Activated effector memory CD4-positive, alpha-beta T cell treated with anti-CD3 and anti-CD28 coated beads, Interleukin-2, amount 50 U/mL, for 16 hours (primary cell): ENCODE measurements around the gene HMX1.

Source experiments
- DNase-seq: peaks from one replicate; pipeline ENCODE4 v3.0.0-alpha.2; 2020

HMX1 gene

DNA sequence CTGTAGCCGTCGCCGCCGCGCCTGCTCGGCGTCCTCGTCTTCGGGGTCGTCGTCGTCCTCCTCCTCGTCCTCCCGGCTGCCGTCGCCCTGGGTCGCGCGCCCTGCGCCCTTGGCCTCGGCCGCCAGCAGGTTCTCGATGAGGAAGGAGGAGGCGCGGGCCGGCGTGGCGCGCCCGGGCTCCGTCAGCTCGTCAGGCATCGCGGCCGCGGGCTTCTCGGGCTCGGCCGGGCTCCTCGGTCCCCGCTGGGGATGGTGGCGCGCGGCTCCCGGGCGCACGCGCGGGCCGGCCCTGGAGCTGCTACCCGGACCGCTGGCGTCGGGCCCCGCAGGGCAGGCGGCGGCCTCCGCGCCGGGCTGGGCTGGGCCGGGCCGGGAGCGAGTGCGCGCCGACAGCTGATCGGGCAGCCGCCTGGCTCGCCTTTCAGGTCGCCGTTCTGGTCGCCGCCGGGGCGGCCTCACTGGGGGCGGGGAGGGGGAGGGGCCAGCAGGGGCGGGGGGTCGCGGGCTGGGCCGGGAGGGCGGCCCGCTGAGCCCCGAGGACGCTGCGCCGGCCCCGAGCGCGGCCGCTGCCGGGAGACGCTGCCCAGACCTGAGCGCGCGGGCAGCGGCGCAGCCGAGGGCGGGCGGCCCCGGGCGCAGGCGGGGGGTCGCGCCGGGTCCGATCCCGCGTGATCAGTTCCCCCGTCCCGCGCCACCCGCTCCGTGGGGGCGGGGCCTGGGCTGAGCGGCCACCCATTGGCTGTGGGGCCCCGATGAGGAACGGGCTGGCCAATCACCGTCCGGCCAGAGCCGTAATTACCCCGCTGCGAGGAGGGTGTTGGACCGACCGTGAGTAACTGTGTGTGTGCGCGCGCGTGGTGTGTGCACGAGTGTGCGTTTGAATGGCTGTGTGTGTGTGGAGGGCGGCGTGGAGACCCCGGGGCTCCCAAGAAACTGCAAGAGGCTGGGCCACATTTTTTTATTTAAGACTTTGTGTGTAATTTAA, at the start of gene HMX1:
Gene HMX1 (minus strand): TSS at position 423 of the 985 bp plus-strand sequence. CDS start 225 bp downstream, at position 198.
- DNase-seq, result no peak

DNA sequence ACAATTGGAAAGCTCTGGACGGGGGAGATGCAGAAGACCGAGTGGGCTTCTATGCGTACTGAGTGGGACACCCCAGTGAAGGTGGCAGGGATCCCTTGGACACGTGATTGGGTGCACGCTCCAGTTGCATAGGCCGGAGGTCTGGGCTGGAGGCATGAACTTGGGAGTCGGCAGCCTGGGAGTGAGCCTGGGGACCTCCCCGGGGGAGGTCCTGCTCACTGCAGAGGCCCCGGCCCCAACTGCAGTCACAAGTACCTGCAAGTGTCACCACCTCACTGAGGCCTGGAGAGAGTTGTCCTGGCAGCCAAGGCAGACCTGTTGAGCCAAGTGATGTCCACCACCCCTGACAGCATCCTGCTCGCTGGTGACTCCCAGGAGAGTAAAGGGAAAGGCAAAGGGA, 49.3 kb upstream of the HMX1 start:
- peak; percentile 54 for DNase-seq

GRCh38 chr4:8920289-8920965, 48.8 kb upstream of the HMX1 start:
- DNase-seq, result peak; percentile 39

DNA sequence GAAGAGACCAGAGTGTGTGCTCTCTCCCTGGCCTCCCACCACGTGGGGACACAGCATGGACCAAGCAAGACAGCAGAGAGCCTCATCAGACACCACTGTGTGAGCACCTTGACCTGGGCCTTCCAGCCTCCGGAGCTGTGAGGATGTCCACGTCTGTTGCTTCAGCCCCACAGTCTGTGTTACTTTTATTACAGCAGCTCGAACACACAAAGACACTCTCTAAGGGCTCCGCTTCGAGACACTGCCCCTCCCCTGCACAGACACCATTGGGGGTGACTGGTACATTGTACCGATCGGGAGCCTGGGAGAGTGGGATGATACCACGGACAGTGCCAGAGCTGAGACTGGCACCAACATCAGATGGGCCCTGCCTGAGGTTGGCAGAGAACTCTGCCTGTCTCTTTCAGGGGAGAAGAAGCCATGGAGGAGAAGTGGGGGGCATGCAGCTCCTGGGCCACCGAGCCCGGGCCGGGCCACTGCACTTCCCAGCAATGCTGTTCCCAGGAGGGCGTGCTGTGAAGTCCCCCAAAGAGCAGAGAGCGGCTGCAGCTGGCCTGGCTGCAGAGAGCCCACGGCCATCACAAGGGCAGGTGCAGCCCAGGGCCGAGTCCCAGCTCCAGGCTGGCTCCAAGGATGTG, 48.1 kb upstream of the HMX1 start:
- DNase-seq, result peak; percentile 41

GRCh38 chr4:8917868-8918783, 46.5 kb upstream of the HMX1 start:
- DNase-seq, result peak; percentile 88

GRCh38 chr4:8917321-8917811, 45.7 kb upstream of the HMX1 start:
- peak; percentile 55 for DNase-seq

DNA sequence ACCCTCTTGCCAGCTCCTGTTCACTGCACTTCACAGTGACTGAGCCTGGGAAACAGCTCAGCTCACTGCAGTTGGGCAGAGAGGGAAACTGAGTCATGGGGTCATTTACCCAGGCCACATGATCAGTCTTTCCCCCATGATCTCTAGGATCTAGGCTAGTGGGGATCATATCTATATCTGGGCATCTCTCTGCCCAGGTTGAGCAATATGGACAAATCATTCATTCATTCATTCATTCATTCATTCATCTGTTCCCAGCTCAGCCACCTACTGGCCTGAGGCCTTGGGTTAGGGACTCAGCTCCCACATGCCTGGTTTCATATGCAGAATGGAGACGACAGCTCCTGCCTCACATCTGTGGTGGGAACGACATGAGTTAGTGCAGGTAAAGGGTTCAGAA, 45.3 kb upstream of the HMX1 start:
- no peak for DNase-seq

DNA sequence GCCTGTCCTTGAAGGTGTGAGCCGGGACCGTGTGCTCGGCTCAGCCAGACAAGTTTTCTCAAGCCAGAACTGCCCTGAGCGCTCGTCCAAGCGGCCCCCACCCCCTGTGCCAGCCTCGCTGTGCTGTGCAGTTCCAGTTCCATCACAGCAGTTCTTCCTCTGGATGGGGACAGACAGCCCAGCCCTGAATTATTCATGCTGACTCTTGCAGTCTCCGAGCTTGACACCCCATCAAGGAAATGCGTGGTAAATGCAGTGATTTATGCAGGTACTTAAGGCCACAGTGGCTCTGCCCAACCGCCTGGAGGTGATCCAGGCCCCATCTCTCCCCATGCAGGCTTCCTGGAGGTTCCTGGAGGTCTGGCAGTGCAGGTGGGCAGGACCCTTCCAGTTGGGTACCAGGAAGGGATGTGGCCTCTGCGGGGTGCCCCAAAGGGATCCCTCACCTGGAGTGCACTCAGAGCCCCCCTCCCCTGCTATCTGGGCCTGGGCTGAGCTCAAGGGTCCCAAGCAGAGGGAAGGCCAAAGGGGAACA, 44.8 kb upstream of the HMX1 start:
- peak; percentile 54 for DNase-seq

DNA sequence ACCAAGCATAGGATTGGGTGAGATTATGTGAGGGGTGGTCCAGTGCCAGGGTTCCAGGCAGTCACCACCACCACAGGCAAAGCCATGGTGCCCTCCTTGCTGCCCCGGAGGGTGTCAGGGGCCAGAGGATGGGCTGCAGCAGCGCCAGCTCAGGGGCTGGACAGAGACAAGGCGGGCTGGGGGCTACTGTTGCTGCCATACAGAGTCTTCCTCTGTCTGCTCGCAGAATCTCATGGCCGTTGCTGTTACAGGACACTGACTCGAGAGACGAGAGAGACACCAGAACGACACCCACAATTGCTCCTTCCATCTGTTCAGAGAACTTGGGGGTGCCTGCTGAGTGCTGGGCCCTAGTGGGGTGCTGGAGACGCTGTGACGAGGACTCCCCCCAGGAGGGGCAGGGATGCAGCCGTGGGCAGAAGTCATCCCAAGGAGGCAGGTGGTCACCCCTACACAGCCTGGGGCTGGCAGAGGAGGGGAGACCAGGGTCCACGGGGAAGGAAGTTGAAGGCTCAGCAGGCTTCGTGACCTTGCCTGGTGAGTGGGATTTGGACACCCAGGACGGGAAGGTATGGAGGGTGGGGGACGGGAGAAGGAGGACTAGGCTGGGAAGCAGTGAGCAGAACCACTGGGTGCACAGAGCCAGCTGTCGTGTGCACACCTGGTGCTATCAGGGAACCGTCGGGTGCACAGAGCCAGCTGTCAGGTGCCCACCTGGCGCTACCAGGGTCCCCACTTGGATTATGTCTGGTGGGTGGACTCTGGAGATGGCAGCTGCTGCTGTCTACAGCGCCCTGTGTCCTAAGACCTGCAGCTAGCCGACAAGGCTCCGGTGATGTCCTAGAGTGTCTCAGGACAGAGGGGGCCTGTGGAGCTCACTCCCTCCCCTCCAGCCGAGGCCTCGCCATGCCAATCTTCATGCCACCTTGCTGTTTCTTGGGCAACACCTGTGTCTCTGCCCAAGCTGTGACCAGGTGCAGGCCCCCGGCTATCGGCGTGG, 43.9 kb upstream of the HMX1 start:
- peak; percentile 51 for DNase-seq

DNA sequence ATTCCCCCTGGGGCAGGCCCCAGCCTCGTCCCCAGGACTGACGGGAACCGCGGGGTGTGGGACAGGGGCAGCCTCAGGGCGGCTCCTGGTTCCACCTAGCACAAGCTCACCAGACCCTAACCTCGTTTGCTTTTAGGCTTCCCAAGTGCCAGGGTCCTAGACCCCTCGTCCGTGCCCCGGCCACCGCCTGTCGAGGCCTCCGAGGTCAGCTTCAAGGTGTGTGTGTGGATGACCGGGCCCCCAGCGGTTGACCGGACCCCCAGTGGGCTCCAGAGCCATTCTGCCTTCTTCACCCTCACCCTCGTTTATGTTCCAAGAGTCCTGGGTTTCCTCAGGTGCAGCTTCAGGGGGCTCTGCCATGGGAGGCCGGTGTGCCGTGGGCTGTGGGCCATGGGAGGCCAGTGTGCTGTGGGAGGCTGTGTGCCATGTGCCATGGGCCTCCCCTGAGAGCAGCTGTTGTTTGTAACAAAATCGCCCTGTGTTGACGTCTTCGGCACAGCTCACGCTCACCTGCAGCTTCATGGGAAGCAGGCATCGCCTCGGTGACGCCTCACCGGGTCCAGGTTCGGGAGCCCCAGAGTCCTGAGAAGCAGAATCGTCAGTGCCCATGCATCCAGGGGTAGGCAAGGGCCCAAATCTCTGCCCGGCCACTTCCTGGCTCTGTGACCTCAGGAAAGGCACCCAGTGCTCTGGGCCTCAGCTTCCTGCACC, 43.0 kb upstream of the HMX1 start:
- peak; percentile 46 for DNase-seq

- DNase-seq, result peak; percentile 44
Observed at GRCh38 chr4:8913858-8914460, 42.3 kb upstream of the HMX1 start.

DNA sequence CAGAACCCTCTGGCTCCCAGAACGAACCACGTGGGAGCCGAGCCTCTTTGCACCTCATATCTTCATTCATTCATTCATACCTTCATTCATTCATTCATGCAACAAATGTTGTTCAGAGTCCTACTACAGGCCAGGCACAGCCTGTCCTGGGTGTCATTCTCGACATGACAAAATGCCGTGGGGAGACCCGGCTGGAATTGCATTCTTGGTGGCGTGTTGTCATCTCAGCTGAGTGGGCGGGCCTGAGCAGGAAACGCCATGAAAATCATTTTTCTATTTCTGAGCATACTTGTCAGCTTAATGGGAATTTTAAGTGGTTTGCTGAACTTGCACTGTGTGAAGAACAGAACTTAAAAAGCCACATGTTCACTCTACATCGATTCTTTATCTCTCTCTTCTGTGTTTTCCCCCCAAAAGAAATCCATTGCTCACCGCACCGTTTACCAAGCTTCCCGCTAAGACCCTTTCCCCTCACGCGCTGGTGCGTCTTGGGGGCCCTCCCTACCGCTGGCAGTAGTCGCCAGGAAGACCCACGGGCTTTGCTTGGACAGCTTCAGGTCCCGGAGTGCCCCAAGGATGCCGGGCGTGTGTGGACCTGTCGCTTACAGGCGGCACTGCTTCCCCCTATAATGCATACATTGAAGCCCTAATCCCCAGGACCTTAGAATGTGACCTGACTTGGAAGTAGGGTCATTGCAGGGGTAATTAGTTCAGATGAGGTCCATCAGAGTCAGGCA, 41.6 kb upstream of the HMX1 start:
- DNase-seq, result no peak

DNA sequence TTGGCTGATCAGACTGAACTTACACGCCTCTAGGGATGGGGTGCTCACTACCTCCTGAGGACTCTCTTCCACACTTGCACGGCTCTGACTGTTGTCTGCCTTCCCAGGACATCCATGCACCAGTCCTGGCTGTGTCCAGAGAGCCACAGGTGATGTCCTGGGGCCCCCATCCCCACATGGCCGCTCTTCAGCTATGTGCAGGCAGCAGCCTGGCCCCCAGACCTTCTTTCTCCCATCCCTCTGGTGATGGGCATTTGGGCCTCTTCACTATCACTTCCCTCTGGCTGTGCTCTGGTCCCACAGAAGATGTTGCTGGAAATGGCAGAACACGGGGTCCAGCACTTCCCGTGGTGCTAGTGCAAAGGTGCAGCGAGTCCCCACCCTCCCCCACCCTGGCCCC, 40.9 kb upstream of the HMX1 start:
- peak; percentile 34 for DNase-seq

GRCh38 chr4:8912089-8912455, 40.4 kb upstream of the HMX1 start:
- DNase-seq, result peak; percentile 46

GRCh38 chr4:8911316-8912088, 39.9 kb upstream of the HMX1 start:
- DNase-seq, result peak; percentile 57

DNA sequence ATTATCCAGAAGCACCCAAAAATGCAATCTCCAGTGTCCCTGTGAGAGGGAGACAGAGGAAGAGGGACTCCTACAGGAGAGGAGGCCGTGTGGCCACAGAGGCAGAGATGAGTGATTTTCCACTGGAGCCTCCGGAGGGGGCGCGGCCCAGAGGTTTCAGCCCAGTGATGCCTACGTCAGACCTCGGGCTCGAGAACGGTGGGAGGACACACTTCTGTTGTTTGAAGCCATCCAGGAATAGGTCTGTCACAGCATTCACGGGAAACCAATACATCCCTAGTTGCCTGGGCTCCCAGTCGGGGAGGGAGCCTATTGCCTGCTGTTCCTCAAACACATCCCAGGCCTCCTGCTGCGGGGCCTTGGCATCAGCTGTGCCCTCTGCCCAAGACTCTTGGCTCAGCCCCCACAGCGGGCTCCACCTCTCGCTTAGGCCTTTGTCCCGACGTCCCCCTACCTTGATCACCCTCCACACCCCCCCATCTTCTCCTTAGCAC, 39.2 kb upstream of the HMX1 start:
- DNase-seq, result peak; percentile 48

DNA sequence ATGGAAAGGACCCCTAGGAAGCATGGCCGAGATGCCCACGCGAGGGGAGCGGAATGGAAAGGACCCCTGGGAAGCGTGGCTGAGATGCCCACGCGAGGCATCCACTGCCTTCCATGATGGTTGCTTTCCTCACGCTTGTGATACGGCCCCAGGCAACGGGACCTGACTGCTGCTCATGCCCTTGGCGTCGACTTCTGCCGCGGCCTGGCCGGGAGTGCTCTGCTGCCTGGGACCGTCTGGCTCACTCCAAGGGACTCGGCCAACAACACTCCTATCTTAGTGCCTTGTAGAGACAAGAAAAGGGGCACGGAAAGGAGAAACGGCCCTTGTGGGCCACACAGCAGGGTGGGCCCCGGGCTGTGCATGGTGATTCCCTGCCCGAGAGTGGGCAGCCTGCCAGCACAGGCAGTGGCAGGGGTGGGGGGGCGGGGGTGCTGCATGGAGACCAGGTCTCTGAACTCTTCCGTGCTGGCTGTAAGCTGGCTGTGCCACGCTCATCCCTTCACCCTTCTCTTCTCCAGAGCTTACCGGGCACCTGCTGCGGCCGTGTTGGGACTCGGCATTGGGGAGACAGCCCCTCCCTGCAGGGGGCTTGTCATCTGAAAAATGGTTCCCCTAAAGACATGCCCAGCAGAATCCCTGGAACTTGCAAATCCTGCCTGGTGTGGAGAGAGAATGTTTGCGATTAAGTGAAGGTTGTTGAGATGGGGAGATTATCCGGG, 38.6 kb upstream of the HMX1 start:
- peak; percentile 54 for DNase-seq
